Measurements from ENCODE around the gene SREBF2. TPM values are rescaled to one million over a fixed set of nuclear protein-coding genes. Genes with fewer than 3 reads are reported as not detected.

SREBF2 gene
- total RNA-seq, 1 donor from 2014 or later, result 209 TPM

DNA sequence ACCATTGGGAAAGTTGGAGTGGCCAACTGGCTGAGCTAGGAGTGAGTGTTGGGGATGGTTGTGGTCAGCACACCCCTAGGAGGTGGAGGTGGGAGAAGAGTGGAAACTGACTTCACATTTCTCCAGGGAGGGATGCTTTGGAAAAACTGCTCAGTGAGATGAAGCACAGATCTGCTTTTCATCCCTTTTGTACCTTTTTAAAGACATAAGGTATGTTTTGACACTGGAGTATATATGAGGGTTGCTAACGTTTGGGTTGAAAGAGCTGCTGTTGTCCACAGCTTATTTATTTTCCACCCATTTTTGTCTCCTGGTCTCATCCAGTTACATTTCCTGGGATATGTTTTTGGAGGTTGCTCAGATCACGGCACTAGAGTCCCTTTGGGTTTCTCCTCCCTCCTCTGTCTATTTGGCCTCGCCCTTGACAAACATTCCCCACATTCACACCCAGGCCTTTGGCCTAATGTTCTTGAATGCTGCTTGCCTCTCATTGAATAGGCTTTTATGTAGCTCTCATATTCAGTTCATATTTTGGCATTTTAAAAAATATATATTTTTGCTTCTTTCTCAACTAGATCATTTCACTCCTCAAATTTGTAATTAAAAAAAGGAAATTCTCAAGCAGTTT, 8.3 kb downstream of the SREBF2 start:
- Mint-ChIP-seq H3K27ac (peak overlapping the region; percentile 71), H3K27me3 (no peaks in the 10 kb centered on the region), H3K4me1 (peaks cover 71% of the 10 kb centered on the region), H3K9me3 (peaks cover 5% of the 10 kb centered on the region), H3K36me3 (ENCODE audit: low read depth) (peaks cover 65% of the 10 kb centered on the region), H3K4me3 (no peak overlapping the region)
- no peak for DNase-seq
- intact Hi-C loops (cut with micrococcal nuclease), result no loop called here

DNA sequence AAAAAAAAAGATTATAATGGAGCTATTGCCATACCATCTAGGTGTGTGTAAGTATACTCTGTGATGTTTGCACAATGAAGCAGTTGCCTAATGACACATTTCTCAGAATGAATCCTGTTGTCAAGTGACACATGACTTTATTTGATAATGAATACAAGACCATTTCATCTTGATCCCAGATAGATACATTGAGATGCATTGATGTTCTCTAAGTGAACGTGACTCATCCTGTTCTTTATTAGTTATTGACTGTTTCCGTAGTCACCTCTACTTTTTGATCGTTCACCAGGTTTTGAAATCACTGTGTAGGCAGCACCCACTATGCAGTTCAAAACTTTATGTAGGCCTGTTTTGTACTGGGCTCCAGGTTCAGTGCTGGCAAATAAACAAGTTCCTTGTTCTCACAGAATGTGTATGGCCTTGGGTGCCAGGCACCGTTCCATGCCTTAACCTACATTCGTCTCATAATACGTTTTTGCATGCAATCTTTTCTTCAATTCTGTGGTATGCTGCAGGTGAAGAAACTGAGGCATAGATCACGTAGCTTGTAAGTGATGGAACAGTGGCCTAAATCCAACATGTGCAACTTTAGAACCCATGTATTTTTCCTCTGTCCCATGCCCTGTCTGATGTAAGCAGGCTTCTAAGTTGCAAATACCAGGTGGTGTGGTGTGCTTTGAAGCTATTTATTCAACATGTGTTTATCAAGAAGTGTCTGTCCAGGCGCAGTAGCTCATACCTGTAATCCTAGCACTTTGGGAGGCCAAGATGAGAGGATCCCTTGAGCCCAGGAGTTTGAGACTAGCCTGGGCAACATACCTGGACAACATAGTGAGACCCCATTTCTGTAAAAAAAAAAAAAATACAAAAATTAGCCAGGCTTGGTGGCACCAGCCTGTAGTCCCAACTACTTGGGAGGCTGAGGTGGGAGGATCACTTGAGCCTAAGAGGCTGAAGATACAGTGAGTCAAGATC, 10.4 kb downstream of the SREBF2 start:
- intact Hi-C loops (cut with micrococcal nuclease), result loop anchor here (1.0 kb wide), 3 partner anchors 9 to 30 kb away; no protein-coding TSS in a partner anchor
- Mint-ChIP-seq H3K36me3 (ENCODE audit: low read depth) (peaks cover 57% of the 10 kb centered on the region), H3K4me1 (peaks cover 73% of the 10 kb centered on the region), H3K27me3 (no peaks in the 10 kb centered on the region), H3K9me3 (no peaks in the 10 kb centered on the region), H3K4me3 (peak overlapping the region; percentile 33), H3K27ac (peak overlapping the region; percentile 87)
- DNase-seq, result no peak

DNA sequence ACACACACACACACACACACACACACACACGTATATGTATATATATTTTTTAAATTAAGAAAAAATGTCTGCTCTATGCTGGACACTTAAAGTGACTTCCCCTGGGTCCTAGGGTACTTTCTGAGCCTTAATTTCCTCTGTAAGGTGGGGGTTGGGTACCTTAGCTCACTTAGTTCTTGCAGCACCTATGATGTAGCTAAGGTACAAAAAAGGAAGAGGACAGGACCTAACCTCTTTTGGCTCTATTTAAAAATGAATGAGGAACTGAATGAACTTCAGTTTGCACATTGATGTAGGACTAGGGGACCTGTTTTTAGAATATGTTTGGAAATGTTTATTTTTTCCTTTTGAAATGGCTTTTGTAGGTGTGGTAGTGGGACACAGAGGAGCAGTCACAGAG, 11.1 kb downstream of the SREBF2 start:
- no peaks in the 10 kb centered on the region for H3K27me3 Mint-ChIP-seq
- intact Hi-C loops (cut with micrococcal nuclease), result no loop called here
- H3K36me3 Mint-ChIP-seq (ENCODE audit: low read depth), result peaks cover 52% of the 10 kb centered on the region
- DNase-seq, result no peak
- H3K4me3 Mint-ChIP-seq, result peak overlapping the region; percentile 42
- peak overlapping the region; percentile 78 for H3K27ac Mint-ChIP-seq
- H3K9me3 Mint-ChIP-seq, result no peaks in the 10 kb centered on the region
- H3K4me1 Mint-ChIP-seq, result peaks cover 72% of the 10 kb centered on the region

DNA sequence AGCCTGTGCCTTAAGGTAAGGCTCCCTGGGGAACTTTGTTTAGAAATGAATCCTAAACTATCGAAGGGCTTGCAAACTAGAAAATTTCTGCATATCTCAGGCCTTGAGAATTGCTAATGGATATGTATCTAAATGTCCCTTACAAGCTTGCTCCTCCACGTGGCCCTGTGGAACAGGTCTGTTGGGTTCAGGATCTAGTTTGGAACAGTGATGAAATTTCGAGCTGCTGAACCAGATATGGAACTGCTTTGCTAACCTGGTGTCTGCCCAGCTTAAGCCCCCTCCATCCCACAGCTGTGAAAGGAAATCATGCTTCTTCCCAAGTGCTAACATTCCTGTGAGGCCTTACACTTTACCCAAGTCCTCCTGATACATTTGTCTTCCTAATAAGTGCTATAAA, 11.6 kb downstream of the SREBF2 start:
- intact Hi-C loops (cut with micrococcal nuclease), result no loop called here
- Mint-ChIP-seq H3K27ac (no peak overlapping the region), H3K27me3 (no peaks in the 10 kb centered on the region), H3K36me3 (ENCODE audit: low read depth) (peaks cover 51% of the 10 kb centered on the region), H3K9me3 (no peaks in the 10 kb centered on the region), H3K4me1 (peaks cover 70% of the 10 kb centered on the region), H3K4me3 (no peak overlapping the region)
- no peak for DNase-seq

DNA sequence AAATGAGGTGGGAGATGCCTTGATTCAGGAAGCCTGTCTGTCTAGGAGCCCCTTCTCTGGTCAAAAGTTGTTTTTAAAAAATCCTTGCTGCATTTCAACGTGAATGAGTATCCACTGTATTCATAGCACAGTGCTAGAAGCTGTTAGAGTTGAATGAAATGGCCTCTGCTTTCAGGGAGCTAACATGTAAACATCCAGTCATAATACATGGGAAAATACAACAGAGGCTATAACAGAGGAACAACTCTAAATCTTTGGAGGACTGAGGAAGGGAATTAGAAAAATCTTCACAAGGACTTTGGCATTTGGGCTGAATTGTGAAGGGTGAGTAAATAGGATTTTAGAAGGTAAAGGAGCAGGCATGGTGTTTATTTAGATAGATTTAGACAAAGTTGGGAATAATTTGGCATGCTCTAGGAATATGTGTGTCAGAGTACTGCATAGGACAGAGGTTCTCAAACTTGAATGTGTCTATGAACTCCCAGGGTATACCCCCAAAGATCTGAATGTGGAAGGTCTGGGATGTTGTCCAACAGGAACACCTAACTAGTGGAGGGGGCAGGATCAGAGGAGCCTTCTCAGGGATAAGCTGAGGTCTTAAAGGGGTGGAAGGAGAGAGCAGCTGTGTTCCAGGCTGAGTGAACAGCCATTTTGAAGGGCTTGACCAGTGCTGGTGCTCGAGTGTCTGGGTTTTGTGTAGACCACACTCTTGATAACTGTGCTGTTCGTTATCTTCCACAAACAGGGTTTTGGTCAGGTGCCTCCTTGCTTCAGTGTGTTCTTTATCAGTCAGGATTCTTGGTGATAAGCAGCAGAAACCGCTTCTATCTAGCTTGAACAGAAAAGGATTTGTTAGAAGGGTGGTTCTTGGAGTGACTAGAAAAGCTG, 12.7 kb downstream of the SREBF2 start:
- Mint-ChIP-seq H3K4me1 (peaks cover 62% of the 10 kb centered on the region), H3K27me3 (no peaks in the 10 kb centered on the region), H3K36me3 (ENCODE audit: low read depth) (peaks cover 49% of the 10 kb centered on the region), H3K27ac (peak overlapping the region; percentile 52), H3K4me3 (no peak overlapping the region), H3K9me3 (no peaks in the 10 kb centered on the region)
- DNase-seq, result no peak
- intact Hi-C loops (cut with micrococcal nuclease), result no loop called here

DNA sequence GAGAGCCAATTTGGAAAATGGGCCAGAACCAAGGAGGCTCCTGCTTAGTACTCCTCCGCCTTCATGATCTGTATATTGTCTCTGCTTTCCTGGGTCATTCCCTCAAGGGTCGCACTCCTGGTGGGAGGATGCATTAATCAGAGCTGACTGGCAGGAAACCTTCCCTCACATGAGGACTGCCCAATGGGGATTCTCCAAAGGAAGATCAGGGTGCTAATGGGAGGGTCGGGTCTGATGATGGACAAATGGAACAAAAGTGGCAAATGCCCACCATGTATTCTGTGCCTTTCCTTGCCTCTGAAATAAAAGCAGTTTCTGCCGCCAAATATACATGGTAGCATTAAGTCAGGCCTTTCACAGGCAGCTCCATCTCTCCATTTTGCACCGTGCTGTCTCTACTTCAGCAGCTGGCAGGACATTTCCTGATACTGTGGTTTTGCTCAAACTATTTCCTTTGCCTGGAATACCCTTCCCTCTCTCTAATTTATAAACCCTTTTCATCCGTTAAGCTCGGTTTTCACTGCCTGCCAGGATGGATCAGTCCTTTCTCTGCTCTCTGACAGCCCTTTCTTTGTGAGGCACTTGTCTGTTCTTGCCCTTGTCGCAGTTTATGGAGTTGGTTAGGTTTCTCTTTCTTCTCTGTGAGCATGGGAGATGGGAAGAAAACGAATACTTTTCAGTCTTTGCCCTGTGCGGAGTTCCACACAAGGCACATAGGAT, 13.5 kb downstream of the SREBF2 start:
- H3K36me3 Mint-ChIP-seq (ENCODE audit: low read depth), result peaks cover 43% of the 10 kb centered on the region
- intact Hi-C loops (cut with micrococcal nuclease), result no loop called here
- H3K27ac Mint-ChIP-seq, result peak overlapping the region; percentile 52
- H3K27me3 Mint-ChIP-seq, result no peaks in the 10 kb centered on the region
- H3K4me3 Mint-ChIP-seq, result no peak overlapping the region
- no peak for DNase-seq
- H3K4me1 Mint-ChIP-seq, result peaks cover 56% of the 10 kb centered on the region
- H3K9me3 Mint-ChIP-seq, result no peaks in the 10 kb centered on the region

DNA sequence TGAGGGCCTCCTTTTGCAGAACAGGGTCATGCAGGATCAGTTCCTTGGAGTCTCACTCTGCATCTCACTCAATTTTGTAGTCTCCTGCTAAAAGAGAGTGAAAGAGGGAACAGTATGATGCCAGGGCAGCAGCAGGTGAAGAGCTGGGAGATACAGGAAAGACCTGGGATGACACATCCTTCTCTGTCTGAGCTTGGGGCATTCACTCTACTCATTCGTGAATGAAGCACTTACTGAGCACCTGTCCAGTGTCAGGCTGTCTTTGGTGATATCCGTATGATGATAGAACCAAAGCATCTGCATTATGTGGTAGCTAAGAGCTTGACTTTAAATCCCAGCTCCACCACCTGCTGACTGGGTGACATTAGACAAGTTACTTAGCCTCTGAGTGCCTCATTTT, 14.4 kb downstream of the SREBF2 start:
- H3K4me3 Mint-ChIP-seq, result no peak overlapping the region
- DNase-seq, result no peak
- peaks cover 41% of the 10 kb centered on the region for H3K36me3 Mint-ChIP-seq (ENCODE audit: low read depth)
- H3K4me1 Mint-ChIP-seq, result peaks cover 54% of the 10 kb centered on the region
- no peaks in the 10 kb centered on the region for H3K27me3 Mint-ChIP-seq
- no peaks in the 10 kb centered on the region for H3K9me3 Mint-ChIP-seq
- intact Hi-C loops (cut with micrococcal nuclease), result no loop called here
- peak overlapping the region; percentile 23 for H3K27ac Mint-ChIP-seq

DNA sequence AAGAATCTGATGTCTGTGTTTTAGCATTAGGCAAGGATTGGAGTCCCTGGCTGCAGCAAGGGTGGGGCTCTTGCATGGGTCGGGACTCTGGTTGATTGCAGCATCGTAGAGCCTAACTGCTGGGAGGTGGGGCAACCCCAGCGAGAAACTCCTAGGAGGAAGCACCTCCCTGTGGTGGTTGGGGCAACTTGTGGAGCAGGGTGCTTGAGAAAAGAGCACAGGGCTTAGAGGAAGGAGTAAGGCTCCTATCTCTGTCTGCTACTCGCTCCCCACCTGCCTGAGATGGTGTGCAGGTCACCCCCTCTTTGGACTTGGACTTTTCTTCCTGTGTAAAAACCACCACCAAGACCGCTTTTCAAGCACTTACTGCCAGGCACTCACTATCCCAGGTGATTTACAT, 15.6 kb downstream of the SREBF2 start:
- peak overlapping the region; percentile 34 for H3K27ac Mint-ChIP-seq
- intact Hi-C loops (cut with micrococcal nuclease), result no loop called here
- H3K27me3 Mint-ChIP-seq, result no peaks in the 10 kb centered on the region
- H3K36me3 Mint-ChIP-seq (ENCODE audit: low read depth), result peaks cover 43% of the 10 kb centered on the region
- H3K9me3 Mint-ChIP-seq, result no peaks in the 10 kb centered on the region
- no peak overlapping the region for H3K4me3 Mint-ChIP-seq
- DNase-seq, result no peak
- H3K4me1 Mint-ChIP-seq, result peaks cover 55% of the 10 kb centered on the region

DNA sequence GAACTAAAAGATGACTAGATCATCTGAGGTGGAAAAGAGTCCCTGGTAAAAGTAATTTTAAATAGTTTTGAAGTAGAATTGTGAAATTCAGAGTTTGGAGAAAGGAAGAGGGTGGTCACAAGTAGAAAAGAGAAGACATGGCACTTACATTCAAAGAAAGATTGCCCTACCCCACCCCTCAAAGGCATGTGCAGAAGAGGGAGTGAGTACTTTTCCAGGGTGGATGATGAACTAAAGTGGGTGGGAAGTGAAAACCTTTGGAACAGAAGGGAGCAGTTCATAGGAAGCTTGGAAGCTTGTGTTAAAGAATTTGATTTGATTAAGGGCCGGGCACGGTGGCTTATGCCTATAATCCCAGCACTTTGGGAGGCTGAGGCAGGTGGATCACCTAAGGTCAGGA, 23.6 kb downstream of the SREBF2 start:
- DNase-seq, result no peak
- no peaks in the 10 kb centered on the region for H3K9me3 Mint-ChIP-seq
- peaks cover 63% of the 10 kb centered on the region for H3K4me1 Mint-ChIP-seq
- peaks cover 27% of the 10 kb centered on the region for H3K36me3 Mint-ChIP-seq (ENCODE audit: low read depth)
- H3K27me3 Mint-ChIP-seq, result no peaks in the 10 kb centered on the region
- intact Hi-C loops (cut with micrococcal nuclease), result loop anchor here (5.0 kb wide), 2 partner anchors 109 to 159 kb away; partner anchors contain the start of gene MEI1
- peak overlapping the region; percentile 46 for H3K4me3 Mint-ChIP-seq
- H3K27ac Mint-ChIP-seq, result peak overlapping the region; percentile 96

DNA sequence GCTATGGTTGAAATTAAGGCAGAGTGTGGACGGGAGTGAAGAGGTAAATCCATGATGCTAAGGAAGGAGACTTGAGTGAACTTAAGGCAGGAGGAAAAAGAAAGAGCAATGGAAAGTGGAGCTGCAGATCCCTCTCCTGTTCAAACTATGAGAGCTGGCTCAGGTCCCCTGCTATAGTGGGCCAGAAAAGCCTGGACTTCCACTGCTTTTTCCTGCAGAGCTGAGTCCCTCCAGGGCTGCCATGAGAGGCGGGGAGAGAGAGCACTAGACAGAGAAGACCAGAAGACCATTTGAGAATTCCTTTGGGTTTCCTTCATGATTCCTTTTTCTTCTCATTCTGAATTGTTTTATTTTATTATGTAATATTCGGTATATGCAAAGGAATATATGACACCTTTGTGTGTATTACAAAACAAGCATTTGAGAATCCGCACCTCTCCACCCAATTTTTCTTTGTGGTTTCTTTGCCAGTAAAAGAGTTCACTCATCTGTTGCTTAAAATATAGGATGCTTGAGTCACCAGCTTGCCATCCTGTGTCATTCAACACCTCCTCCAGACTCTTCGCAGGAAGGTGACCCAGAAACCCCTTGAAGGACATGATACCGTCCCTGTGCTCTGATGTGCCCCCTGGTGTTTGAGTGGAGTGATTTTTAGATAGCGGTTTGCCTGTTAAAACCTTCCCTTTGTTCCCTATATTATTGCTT, 24.4 kb downstream of the SREBF2 start:
- Mint-ChIP-seq H3K9me3 (no peaks in the 10 kb centered on the region), H3K4me3 (peak overlapping the region; percentile 60), H3K4me1 (peaks cover 64% of the 10 kb centered on the region), H3K36me3 (ENCODE audit: low read depth) (peaks cover 23% of the 10 kb centered on the region), H3K27ac (peak overlapping the region; percentile 96), H3K27me3 (no peaks in the 10 kb centered on the region)
- intact Hi-C loops (cut with micrococcal nuclease), result loop anchor here (1.0 to 5.0 kb wide), 5 partner anchors 14 to 160 kb away; partner anchors contain the start of gene MEI1
- peak; percentile 91 for DNase-seq

DNA sequence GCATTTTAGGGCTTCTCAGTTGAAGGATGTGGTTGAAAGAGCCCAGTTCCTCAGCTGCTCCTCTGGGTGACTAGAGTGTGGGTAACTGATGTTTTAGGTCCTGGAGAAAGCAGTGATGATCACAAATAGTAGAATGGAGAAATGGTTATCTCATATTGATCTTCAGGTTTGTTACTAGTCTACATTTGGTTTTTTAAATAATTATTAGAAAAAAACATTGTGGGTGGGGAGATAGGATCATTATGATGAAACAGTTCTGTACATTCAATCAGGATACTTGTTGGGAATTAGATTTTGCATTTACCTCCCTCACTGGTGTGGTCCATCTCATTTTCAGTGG, 24.9 kb downstream of the SREBF2 start:
- Mint-ChIP-seq H3K9me3 (no peaks in the 10 kb centered on the region), H3K27me3 (no peaks in the 10 kb centered on the region), H3K4me1 (peaks cover 65% of the 10 kb centered on the region), H3K36me3 (ENCODE audit: low read depth) (peaks cover 21% of the 10 kb centered on the region), H3K27ac (peak overlapping the region; percentile 96), H3K4me3 (peak overlapping the region; percentile 60)
- intact Hi-C loops (cut with micrococcal nuclease), result loop anchor here (1.0 to 5.0 kb wide), 7 partner anchors 15 to 161 kb away; partner anchors contain the start of gene MEI1
- DNase-seq, result no peak

DNA sequence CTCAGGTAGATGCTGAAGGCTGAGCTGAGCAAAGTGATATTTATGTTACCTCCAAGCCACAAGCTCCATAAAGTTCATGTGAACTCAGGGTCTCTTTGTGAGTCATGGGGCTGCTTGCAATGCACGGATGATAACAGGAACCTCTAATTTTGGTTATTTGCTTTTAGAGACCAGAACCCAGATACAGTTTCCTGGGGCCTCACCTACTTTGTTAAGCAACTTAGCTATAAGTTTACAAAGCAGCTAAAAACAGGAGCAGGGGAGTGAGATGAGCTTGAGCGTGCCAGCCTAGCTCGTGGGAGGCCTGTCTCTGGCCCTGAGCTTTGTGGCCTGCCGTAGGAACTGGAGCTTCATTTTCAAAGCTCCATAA, 29.2 kb downstream of the SREBF2 start:
- peaks cover 37% of the 10 kb centered on the region for H3K36me3 Mint-ChIP-seq (ENCODE audit: low read depth)
- peak overlapping the region; percentile 85 for H3K4me3 Mint-ChIP-seq
- peaks cover 67% of the 10 kb centered on the region for H3K4me1 Mint-ChIP-seq
- DNase-seq, result peak; percentile 80
- peak overlapping the region; percentile 100 for H3K27ac Mint-ChIP-seq
- H3K27me3 Mint-ChIP-seq, result no peaks in the 10 kb centered on the region
- intact Hi-C loops (cut with micrococcal nuclease), result loop anchor here (1.0 to 2.0 kb wide), 3 partner anchors 11 to 61 kb away; partner anchors contain the start of gene CCDC134
- H3K9me3 Mint-ChIP-seq, result no peaks in the 10 kb centered on the region

Measured in activated CD4-positive, alpha-beta T cell treated with anti-CD3 and anti-CD28 coated beads, Interleukin-2, amount 10 ng/mL, durations not matched to agents 24 days and 14 days (primary cell).